ENCODE data around the gene MSANTD2. TPM values are rescaled to one million over a fixed set of nuclear protein-coding genes. Genes with fewer than 3 reads are reported as not detected.

The MSANTD2 gene
- total and polyA plus RNA-seq, 2 experiments from 2014 or later, result 18.7 to 34.4 TPM

GRCh38 chr11:124829986-124830385, 29.8 kb upstream of the MSANTD2 start:
- H2AFZ ChIP-seq, result no peak overlapping the region
- no peak overlapping the region for H3K4me3 Mint-ChIP-seq
- H3K9me3 Mint-ChIP-seq, result no peaks in the 10 kb centered on the region
- H3K27me3 ChIP-seq (ENCODE audit: insufficient read depth), result peaks cover 8% of the 10 kb centered on the region; the same call in 1 of the 2 replicates
- ATAC-seq, result no peak
- TF ChIP-seq ZNF462 (CRISPR knock-in tag; IDR thresholded peaks at IDR 0.05), result no peak
- no peak for TF ChIP-seq NANOG (IDR thresholded peaks at IDR 0.05; ENCODE audit: borderline replicate concordance)
- no peak for TF ChIP-seq ETS1 (IDR thresholded peaks at IDR 0.05)
- TF ChIP-seq CTCF (conservative IDR thresholded peaks at IDR 0.05; ENCODE audit: low read depth in 2 of 2), result no peak
- no peak for TF ChIP-seq POLR2AphosphoS5 (IDR thresholded peaks at IDR 0.05; ENCODE audit: low read depth)
- no peak for TF ChIP-seq STAT1 (IDR thresholded peaks at IDR 0.05; ENCODE audit: unreplicated experiment)
- no peak for TF ChIP-seq ZNF114 (CRISPR knock-in tag; IDR thresholded peaks at IDR 0.05)
- no peak for TF ChIP-seq CREB1 (CRISPR knock-in tag; IDR thresholded peaks at IDR 0.05; ENCODE audit: low read depth)
- TF ChIP-seq REST (IDR thresholded peaks at IDR 0.05; ENCODE audit: unreplicated experiment), result no peak
- TF ChIP-seq EZH2phosphoT487 (IDR thresholded peaks at IDR 0.05; ENCODE audit: unreplicated experiment), result no peak
- TF ChIP-seq JUNB (IDR thresholded peaks at IDR 0.05; ENCODE audit: unreplicated experiment), result no peak
- no peak for TF ChIP-seq ZNF331 (CRISPR knock-in tag; IDR thresholded peaks at IDR 0.05; ENCODE audit: low read depth)
- no peak for TF ChIP-seq EZH2 (IDR thresholded peaks at IDR 0.05; ENCODE audit: low read depth, unreplicated experiment)
- no peaks in the 10 kb centered on the region for H3K79me2 ChIP-seq (replicated peaks; ENCODE audit: insufficient read depth)
- H3K27me3 Mint-ChIP-seq (ENCODE audit: insufficient read depth, low read depth, poor library complexity), result no peaks in the 10 kb centered on the region
- DNase-seq (ENCODE audit: low spot score), result no peak
- no peak overlapping the region for H3K27ac ChIP-seq (ENCODE audit: low read depth)
- no peak overlapping the region for H3K27ac Mint-ChIP-seq
- H3K9me2 ChIP-seq (ENCODE audit: insufficient read depth), result no peaks in the 10 kb centered on the region
- H3F3A ChIP-seq (replicated peaks; ENCODE audit: low read depth), result no peaks in the 10 kb centered on the region
- no peaks in the 10 kb centered on the region; the same call in 1 of the 2 replicates for H3K4me1 ChIP-seq (ENCODE audit: insufficient read depth)
- no peaks in the 10 kb centered on the region; the same call in 1 of the 2 replicates for H4K20me1 ChIP-seq (replicated peaks; ENCODE audit: insufficient read depth)
- H3K4me2 ChIP-seq, result no peak overlapping the region
- no peak overlapping the region for H3K4me3 ChIP-seq
- no peaks in the 10 kb centered on the region for H3K36me3 Mint-ChIP-seq (ENCODE audit: low read depth)
- H3K4me1 Mint-ChIP-seq, result peaks cover 9% of the 10 kb centered on the region
- no peaks in the 10 kb centered on the region for H3K36me3 ChIP-seq (ENCODE audit: insufficient read depth)
